SK-N-SH (cell line): ENCODE measurements around the gene MYO1C. TPM values are rescaled to one million over a fixed set of nuclear protein-coding genes. Genes with fewer than 3 reads are reported as not detected.
"Not testable (repeated sequence)": the region's sequence is repeated elsewhere in the genome, so short reads cannot be mapped to it uniquely, and the experiment has no call there.

ENCODE experiments used
- CTCF ChIA-PET: fragments of 300-600, 350-600 bp; formaldehyde crosslinking; extraction: SDS; loops from one replicate; lab custom pipeline; 2021; lab: Yijun Ruan, JAX
- POLR2A ChIA-PET: fragments of 350-600 bp; sonication (Branson Sonifier 250); formaldehyde crosslinking; extraction: SDS; loops from one replicate; lab custom pipeline; 2020; ENCODE audit warnings: antibody characterized with exemption, inconsistent platforms; lab: Yijun Ruan, JAX
- DNase-seq: peaks from one replicate; pipeline ENCODE4 v3.0.0; 2012
- H2AFZ ChIP-seq: fragments of 200-600 bp; sonication (generic); 2 replicates; pipeline ENCODE4 v1.8.1; 2016; ENCODE audit warnings: antibody characterized with exemption, mild to moderate bottlenecking, low read depth
- H3F3A ChIP-seq: fragments of 200-600 bp; sonication (generic); replicated peaks from 2 replicates; pipeline ENCODE3; 2016; ENCODE audit warnings: antibody characterized with exemption, mild to moderate bottlenecking; ENCODE audit not compliant: insufficient read depth
- H3K27ac ChIP-seq, 2 experiments: fragments of 200-500 bp in 1 of 2; fragments of 200-600 bp in 1 of 2; sonication (Bioruptor generic) in 1 of 2; sonication (generic), shearing (Covaris generic) in 1 of 2; 2 replicates each; pipeline versions ENCODE4 v1.5.1 to v1.6.1; 2014 to 2016; ENCODE audit warnings: low read depth in 2 of 2, inconsistent platforms in 1 of 2, low read length in 1 of 2, mild to moderate bottlenecking in 1 of 2, mixed read lengths in 1 of 2
- H3K27me3 ChIP-seq: fragments of 200-600 bp; sonication (generic), shearing (Covaris generic); 2 replicates; pipeline ENCODE4 v1.6.1; 2016; ENCODE audit warnings: mixed run types; ENCODE audit not compliant: insufficient read depth
- H3K36me3 ChIP-seq, 2 experiments: fragments of 200-500 bp in 1 of 2; fragments of 200-600 bp in 1 of 2; sonication (Bioruptor generic) in 1 of 2; sonication (generic) in 1 of 2; replicated peaks in 1 of 2; 2 replicates each; pipeline versions ENCODE3 to v1.5.1; 2014 to 2016; ENCODE audit warnings: low read length in 1 of 2, mild to moderate bottlenecking in 1 of 2; ENCODE audit not compliant: insufficient read depth in 2 of 2, control insufficient read depth in 1 of 2
- H3K4me1 ChIP-seq, 2 experiments: fragments of 200-500 bp in 1 of 2; fragments of 200-600 bp in 1 of 2; sonication (Bioruptor generic) in 1 of 2; sonication (generic), shearing (Covaris generic) in 1 of 2; 2 replicates each; pipeline versions ENCODE4 v1.5.1 to v1.6.1; 2014 to 2016; ENCODE audit warnings: low read depth in 1 of 2, low read length in 1 of 2, mixed run types in 1 of 2; ENCODE audit not compliant: insufficient read depth in 2 of 2, control insufficient read depth in 1 of 2
- H3K4me2 ChIP-seq: fragments of 200-600 bp; sonication (generic), shearing (Covaris generic); 2 replicates; pipeline ENCODE4 v1.6.1; 2017; ENCODE audit warnings: mixed run types
- H3K4me3 ChIP-seq, 2 experiments: fragments of 200-500 bp in 1 of 2; fragments of 200-600 bp in 1 of 2; sonication (Bioruptor generic) in 1 of 2; sonication (generic), shearing (Covaris generic) in 1 of 2; 2 replicates each; pipeline versions ENCODE4 v1.5.1 to v1.8.1; 2014 to 2016; ENCODE audit warnings: low read depth in 2 of 2, inconsistent platforms in 1 of 2, low read length in 1 of 2, mild to moderate bottlenecking in 1 of 2, mixed read lengths in 1 of 2, moderate library complexity in 1 of 2
- H3K79me2 ChIP-seq: fragments of 200-600 bp; sonication (generic); 2 replicates; pipeline ENCODE4 v1.8.1; 2017; ENCODE audit warnings: mild to moderate bottlenecking; ENCODE audit not compliant: insufficient read depth
- H3K9ac ChIP-seq: fragments of 200-600 bp; sonication (generic); 2 replicates; pipeline ENCODE4 v1.6.1; 2017; ENCODE audit warnings: mixed run types
- H3K9me2 ChIP-seq: fragments of 200-600 bp; sonication (generic); 2 replicates; pipeline ENCODE4 v1.6.1; 2017; ENCODE audit warnings: mixed run types
- H3K9me3 ChIP-seq: fragments of 200-600 bp; sonication (generic); 2 replicates; pipeline ENCODE4 v1.6.1; 2017; ENCODE audit warnings: mixed run types, mild to moderate bottlenecking, moderate library complexity
- H4K20me1 ChIP-seq: fragments of 200-600 bp; sonication (generic); 2 replicates; pipeline ENCODE4 v1.6.1; 2017; ENCODE audit warnings: mild to moderate bottlenecking, mixed run types; ENCODE audit not compliant: insufficient read depth
- CHD2 ChIP-seq: fragments of 150-350 bp; IDR thresholded peaks from 2 replicates; pipeline ENCODE4 v1.6.1; 2018; ENCODE audit warnings: low read length; ENCODE audit not compliant: partially characterized antibody
- ELF1 ChIP-seq: IDR thresholded peaks from 2 replicates; pipeline ENCODE4 v1.4.0; 2012
- FOXJ3 ChIP-seq: sonication (generic); formaldehyde crosslinking; IDR thresholded peaks from 2 replicates; pipeline ENCODE4 v1.5.1; 2020; ENCODE audit warnings: mild to moderate bottlenecking, missing genetic modification reagents
- GATA2 ChIP-seq: sonication (generic); formaldehyde crosslinking; IDR thresholded peaks from 2 replicates; pipeline ENCODE4 v1.5.0; 2020; ENCODE audit warnings: mild to moderate bottlenecking, missing genetic modification reagents
- IRF3 ChIP-seq: fragments of 150-350 bp; IDR thresholded peaks from 2 replicates; pipeline ENCODE4 v1.6.1; 2016; ENCODE audit warnings: mild to moderate bottlenecking, low read depth, low read length
- JUND ChIP-seq: IDR thresholded peaks from 2 replicates; pipeline ENCODE4 v1.4.0; 2012
- MEF2A ChIP-seq: IDR thresholded peaks from 2 replicates; pipeline ENCODE4 v1.4.0; 2012; ENCODE audit warnings: low read depth, borderline replicate concordance
- MXI1 ChIP-seq: IDR thresholded peaks from 2 replicates; pipeline ENCODE4 v1.6.1; 2012; ENCODE audit warnings: mild to moderate bottlenecking, low read depth, low read length, improper control_type of control experiment
- PBX3 ChIP-seq: IDR thresholded peaks from 2 replicates; pipeline ENCODE4; 2012
- RAD21 ChIP-seq: IDR thresholded peaks from 2 replicates; pipeline ENCODE4 v1.6.1; 2012; ENCODE audit warnings: mild to moderate bottlenecking, low read length
- RFX5 ChIP-seq: IDR thresholded peaks from 2 replicates; pipeline ENCODE4 v1.6.1; 2012; ENCODE audit warnings: mild to moderate bottlenecking, improper control_type of control experiment, low read length
- TAF1 ChIP-seq: IDR thresholded peaks from 2 replicates; pipeline ENCODE4 v1.6.1; 2012; ENCODE audit warnings: low read depth, mild to moderate bottlenecking, low read length, moderate library complexity, borderline replicate concordance
- TCF12 ChIP-seq: IDR thresholded peaks from 2 replicates; pipeline ENCODE4 v1.4.0; 2012
- TEAD4 ChIP-seq: IDR thresholded peaks from 2 replicates; pipeline ENCODE4 v1.4.0; 2012; ENCODE audit warnings: mild to moderate bottlenecking, borderline replicate concordance; ENCODE audit not compliant: insufficient read depth
- USF1 ChIP-seq: IDR thresholded peaks from 2 replicates; pipeline ENCODE4 v1.4.0; 2012; ENCODE audit warnings: low read depth, borderline replicate concordance
- YY1 ChIP-seq: IDR thresholded peaks from 2 replicates; pipeline ENCODE4 v1.4.0; 2012; ENCODE audit warnings: low read depth, mild to moderate bottlenecking
- WGBS: methylation state at CpG from one replicate; pipeline ENCODE4 v1.1.6; 2017; ENCODE audit warnings: low lambda C conversion rate; 5-methylcytosine and 5-hydroxymethylcytosine counted together
- polyA plus RNA-seq, 3 experiments: library from polyadenylated mRNA; depleted of rRNA; stranded (reverse); fragments of >200 nt; gene quantifications; 2 replicates each; pipeline ENCODE4 v1.2.3, GENCODE V29; 2012
- TF ChIP-seq, protein P1 (sequence below): IDR thresholded peaks from 2 replicates; pipeline ENCODE4 v1.6.1; 2012; ENCODE audit warnings: mild to moderate bottlenecking, low read depth, low read length, moderate library complexity

The MYO1C gene
- polyA plus RNA-seq, 1 of the 3 experiments (the other 2 are of a cell fraction) = 102 TPM

- H2AFZ ChIP-seq, H3K4me1 ChIP-seq, CTCF ChIA-PET, H3K9me3 ChIP-seq, H3K4me2 ChIP-seq, H3K9ac ChIP-seq, DNase-seq, H3K9me2 ChIP-seq, H3K27me3 ChIP-seq, H3K36me3 ChIP-seq, H3K27ac ChIP-seq, H3K4me3 ChIP-seq: not testable (repeated sequence)
- peaks cover 86% of the 10 kb centered on the region for H4K20me1 ChIP-seq
- 94% methylated on average over 5 of the region's 6 CpGs for WGBS
- POLR2A ChIA-PET = interaction anchor here (1.6 kb wide), 1 partner anchor 8 kb away, joined by 3 read pairs; no protein-coding TSS in a partner anchor
- peaks cover 100% of the 10 kb centered on the region for H3K79me2 ChIP-seq
- peaks cover 20% of the 10 kb centered on the region for H3F3A ChIP-seq
These were observed 49.8 kb downstream of the MYO1C start for GRCh38 chr17:1442721-1443120.

- H3K4me2 ChIP-seq = no peak overlapping the region
- peaks cover 100% of the 10 kb centered on the region for H3K79me2 ChIP-seq
- ChIA-PET POLR2A (no interaction called here), CTCF (no interaction called here)
- peaks cover 86% of the 10 kb centered on the region for H4K20me1 ChIP-seq
- peaks cover 0 to 6% of the 10 kb centered on the region in 2 experiments; a peak in 1 of 4 replicates for H3K4me1 ChIP-seq
- H3K9me3 ChIP-seq = no peaks in the 10 kb centered on the region
- peaks cover 0 to 6% of the 10 kb centered on the region in 2 experiments for H3K36me3 ChIP-seq
- H3K9me2 ChIP-seq = no peaks in the 10 kb centered on the region
- no peak overlapping the region for H2AFZ ChIP-seq
- TF ChIP-seq GATA2 (CRISPR knock-in tag) (no peak), JUND (no peak), MEF2A (no peak), RFX5 (no peak)
- no peak overlapping the region for H3K27ac ChIP-seq
- DNase-seq = no peak
- no peaks in the 10 kb centered on the region for H3K27me3 ChIP-seq
- peaks cover 20% of the 10 kb centered on the region for H3F3A ChIP-seq
- 96% methylated on average over 4 of the region's 4 CpGs for WGBS
- H3K9ac ChIP-seq = no peak overlapping the region
- no peak overlapping the region for H3K4me3 ChIP-seq
These were observed 50.3 kb downstream of the MYO1C start for GRCh38 chr17:1442187-1442586.

- Histone ChIP-seq H3K36me3 (peaks cover 10 to 14% of the 10 kb centered on the region in 2 experiments), H4K20me1 (peaks cover 86% of the 10 kb centered on the region), H3F3A (peaks cover 22% of the 10 kb centered on the region), H3K9me3 (no peaks in the 10 kb centered on the region), H3K9ac (no peak overlapping the region), H3K9me2 (no peaks in the 10 kb centered on the region), H3K4me2 (no peak overlapping the region), H3K27ac (no peak overlapping the region), H3K4me1 (peaks cover 0 to 6% of the 10 kb centered on the region in 2 experiments; a peak in 1 of 4 replicates), H3K27me3 (no peaks in the 10 kb centered on the region), H3K4me3 (no peak overlapping the region), H3K79me2 (peaks cover 100% of the 10 kb centered on the region), H2AFZ (no peak overlapping the region)
- ChIA-PET POLR2A (interaction anchor here (1.4 kb wide), 1 partner anchor 19 kb away, joined by 3 read pairs; no protein-coding TSS in a partner anchor), CTCF (no interaction called here)
- TF ChIP-seq RAD21 (no peak), FOXJ3 (no peak), TAF1 (no peak), ELF1 (no peak), USF1 (no peak), MXI1 (no peak), MEF2A (no peak), IRF3 (no peak), CHD2 (no peak), TEAD4 (no peak), YY1 (no peak), TCF12 (no peak), PBX3 (no peak), JUND (no peak)
- TF ChIP-seq, protein P1, sequence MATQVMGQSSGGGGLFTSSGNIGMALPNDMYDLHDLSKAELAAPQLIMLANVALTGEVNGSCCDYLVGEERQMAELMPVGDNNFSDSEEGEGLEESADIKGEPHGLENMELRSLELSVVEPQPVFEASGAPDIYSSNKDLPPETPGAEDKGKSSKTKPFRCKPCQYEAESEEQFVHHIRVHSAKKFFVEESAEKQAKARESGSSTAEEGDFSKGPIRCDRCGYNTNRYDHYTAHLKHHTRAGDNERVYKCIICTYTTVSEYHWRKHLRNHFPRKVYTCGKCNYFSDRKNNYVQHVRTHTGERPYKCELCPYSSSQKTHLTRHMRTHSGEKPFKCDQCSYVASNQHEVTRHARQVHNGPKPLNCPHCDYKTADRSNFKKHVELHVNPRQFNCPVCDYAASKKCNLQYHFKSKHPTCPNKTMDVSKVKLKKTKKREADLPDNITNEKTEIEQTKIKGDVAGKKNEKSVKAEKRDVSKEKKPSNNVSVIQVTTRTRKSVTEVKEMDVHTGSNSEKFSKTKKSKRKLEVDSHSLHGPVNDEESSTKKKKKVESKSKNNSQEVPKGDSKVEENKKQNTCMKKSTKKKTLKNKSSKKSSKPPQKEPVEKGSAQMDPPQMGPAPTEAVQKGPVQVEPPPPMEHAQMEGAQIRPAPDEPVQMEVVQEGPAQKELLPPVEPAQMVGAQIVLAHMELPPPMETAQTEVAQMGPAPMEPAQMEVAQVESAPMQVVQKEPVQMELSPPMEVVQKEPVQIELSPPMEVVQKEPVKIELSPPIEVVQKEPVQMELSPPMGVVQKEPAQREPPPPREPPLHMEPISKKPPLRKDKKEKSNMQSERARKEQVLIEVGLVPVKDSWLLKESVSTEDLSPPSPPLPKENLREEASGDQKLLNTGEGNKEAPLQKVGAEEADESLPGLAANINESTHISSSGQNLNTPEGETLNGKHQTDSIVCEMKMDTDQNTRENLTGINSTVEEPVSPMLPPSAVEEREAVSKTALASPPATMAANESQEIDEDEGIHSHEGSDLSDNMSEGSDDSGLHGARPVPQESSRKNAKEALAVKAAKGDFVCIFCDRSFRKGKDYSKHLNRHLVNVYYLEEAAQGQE = no peak
- no peak for DNase-seq
- 94% methylated on average over 8 of the region's 8 CpGs for WGBS
These were observed 51.6 kb downstream of the MYO1C start for GRCh38 chr17:1440921-1441320.
